AG08395 (cell line): Measurements from ENCODE around the gene FAM222B.
"Not testable (repeated sequence)": the region's sequence is repeated elsewhere in the genome, so short reads cannot be mapped to it uniquely, and the experiment has no call there.

ENCODE experiments used
- DNase-seq: peaks from one replicate; pipeline ENCODE4 v3.0.0; 2012; ENCODE audit warnings: mixed read lengths, low spot score

Gene FAM222B

DNA sequence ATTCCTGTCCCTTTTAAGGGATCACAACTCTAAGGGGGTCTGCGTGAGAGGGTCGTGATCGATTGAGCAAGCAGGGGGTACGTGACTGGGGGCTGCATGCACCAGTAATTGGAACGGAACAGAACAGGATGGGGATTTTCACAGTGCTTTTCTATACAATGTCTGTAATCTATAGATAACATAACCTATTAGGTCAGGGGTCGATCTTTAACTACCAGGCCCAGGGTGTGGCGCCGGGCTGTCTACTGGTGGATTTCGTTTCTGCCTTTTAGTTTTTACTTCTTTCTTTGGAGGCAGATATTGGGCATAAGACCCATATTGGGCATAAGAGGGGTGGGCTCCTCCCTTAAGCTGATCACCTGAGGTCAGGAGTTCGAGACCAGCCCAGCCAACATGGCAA is 6.0 kb downstream of the FAM222B start:
- DNase-seq: not testable (repeated sequence)

DNA sequence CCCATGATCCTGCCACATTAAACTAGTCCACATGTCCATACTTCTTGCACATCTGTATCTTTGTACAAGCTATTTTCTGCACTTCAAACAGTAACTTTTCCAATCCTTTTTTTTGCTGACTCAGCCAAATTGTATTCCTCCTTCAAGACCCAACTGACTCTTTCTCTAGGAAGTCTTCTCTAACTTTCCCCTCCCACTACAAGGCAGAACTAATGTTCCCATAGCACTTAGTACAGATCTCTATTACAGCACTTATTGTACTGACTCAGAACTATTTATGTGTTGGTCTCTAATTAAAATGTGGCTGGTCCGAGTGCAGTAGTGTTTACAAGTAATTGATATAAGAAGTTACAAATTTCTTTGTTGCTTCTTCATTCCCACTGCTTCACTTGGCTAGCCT is 8.2 kb downstream of the FAM222B start:
- DNase-seq: no peak

DNA sequence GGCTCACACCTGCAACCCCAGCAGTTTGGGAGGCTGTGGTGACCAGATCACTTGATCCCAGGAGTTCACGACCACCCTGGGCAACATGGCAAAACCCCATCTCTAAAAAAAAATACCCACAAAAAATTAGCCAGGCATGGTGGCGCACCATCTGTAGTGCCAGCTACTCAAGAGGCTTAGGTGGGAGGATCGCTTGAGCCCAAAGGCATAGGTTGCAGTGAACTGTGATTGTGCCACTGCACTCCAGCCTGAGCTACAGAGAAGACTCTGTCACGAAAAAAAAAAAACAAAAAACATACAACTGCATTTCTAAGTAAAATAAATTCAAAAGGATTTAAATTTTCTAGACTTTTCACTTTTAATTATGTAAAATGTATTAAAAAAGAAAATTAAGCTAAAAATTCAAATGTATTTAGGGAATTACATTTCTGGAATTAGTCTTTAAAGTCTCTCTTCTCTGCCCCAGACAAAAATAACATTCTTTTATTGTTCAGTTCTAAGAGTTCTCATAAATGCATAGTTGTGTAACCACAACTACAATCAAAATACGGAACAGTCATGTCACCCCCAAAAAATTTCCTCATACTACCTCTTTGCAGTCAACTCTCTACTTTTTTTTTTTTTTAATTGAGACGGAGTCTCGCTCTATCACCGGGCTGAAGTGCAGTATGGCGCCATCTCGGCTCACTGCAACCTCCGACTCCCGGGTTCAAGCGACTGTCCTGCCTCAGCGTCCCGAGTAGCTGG is 14.1 kb downstream of the FAM222B start:
- peak; percentile 36 for DNase-seq

DNA sequence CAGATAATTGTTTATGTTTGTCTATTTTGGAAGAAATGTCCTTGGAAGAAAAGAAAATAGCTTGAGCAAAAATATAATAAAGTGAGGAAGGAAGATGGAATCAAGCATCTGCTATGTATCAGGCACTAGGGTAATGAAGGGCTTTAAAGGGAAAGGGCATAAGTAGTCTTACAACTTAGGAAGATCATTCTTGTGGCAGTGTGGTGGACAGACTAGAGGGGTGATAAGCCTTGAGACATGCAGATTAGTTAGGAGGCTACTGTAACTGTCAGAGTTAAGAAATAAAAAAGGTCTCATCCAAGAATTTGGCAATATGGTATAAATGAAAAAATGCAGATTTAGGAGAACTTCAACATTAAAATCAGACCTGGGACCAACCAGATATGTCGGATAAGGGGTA is 14.9 kb downstream of the FAM222B start:
- DNase-seq: no peak

DNA sequence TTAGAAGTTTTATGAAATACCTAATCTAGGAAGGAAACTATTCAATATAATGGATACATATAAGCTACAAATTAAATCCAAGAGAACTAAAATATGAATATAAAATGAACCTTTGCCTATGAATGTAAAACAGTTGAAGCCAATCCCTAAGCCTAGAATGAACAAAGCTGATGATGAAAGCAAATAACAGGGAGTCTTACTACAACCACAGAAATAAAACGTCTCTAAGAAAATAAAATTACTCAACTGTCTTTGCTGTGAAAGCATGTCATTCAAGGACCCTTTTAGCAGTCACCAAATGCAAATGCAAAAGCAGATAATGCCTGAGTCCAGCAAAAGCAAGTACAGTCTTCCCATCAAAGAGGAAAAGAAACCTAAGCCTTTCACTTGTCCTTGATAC is 23.0 kb downstream of the FAM222B start:
- no peak for DNase-seq

DNA sequence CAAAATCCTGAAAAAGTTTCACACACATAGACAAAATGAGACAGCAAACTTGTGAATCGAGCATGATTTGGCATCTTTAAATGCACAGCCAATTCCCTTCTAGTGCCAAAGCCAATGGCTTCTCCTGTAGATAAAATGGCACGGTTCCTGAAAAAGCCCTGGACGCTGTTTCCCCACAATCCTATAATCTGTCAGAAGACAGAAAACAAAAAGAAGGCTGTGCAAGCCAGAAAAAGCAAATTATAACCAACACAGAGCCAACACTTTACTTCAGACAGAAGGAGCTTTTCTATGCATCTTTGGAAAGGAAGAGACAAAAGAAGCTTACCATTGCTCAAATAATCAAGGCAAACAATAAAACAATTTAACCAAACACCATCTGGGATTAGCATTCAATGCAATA is 23.8 kb downstream of the FAM222B start:
- no peak for DNase-seq

DNA sequence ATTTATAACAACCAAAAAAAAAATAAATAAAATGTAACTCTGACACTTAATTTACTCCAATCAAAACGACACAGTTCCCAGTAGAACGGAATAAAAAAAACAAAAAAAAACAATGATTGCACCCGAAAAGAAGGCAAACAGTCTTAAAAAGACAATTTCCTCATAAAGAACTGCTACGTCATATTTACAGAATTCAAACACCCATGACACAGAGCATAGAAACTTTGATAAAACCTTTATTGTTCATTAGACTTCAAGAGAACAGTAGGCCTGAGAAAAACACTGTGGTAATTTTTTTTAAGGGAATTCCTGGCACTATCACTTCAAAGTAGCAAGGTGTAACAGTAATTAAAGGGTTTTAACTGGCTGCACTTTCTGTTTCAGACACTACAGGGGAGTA is 26.1 kb downstream of the FAM222B start:
- DNase-seq: no peak

DNA sequence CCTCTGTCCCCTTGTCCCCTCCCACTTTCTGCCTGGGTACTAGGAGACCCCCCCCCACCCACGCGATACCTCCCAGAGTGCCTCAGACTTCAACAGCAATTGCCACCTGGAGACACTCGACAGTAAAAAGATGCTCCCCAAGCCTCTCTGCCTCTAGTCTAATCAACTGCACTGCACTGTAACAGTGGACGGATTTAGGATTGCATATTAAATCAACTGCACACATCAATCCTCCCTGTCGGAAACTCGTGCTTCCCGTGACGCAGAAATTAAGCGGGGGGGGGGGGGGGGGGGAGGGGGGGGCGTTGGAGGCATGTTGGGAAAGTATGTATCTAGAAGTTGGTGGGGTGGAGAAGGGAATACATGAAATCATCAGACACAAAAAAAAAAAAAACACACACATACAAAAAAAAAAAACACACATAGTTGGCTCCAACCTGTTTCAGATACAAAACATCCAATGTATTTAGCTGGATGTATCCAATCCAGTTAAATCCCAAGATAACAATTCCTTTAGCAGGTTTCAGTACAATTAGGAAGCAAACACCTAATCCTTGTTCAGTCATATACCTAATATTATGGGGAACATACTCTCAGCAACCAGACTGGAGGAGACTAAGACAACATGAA is 29.7 kb downstream of the FAM222B start:
- DNase-seq: peak; percentile 39

DNA sequence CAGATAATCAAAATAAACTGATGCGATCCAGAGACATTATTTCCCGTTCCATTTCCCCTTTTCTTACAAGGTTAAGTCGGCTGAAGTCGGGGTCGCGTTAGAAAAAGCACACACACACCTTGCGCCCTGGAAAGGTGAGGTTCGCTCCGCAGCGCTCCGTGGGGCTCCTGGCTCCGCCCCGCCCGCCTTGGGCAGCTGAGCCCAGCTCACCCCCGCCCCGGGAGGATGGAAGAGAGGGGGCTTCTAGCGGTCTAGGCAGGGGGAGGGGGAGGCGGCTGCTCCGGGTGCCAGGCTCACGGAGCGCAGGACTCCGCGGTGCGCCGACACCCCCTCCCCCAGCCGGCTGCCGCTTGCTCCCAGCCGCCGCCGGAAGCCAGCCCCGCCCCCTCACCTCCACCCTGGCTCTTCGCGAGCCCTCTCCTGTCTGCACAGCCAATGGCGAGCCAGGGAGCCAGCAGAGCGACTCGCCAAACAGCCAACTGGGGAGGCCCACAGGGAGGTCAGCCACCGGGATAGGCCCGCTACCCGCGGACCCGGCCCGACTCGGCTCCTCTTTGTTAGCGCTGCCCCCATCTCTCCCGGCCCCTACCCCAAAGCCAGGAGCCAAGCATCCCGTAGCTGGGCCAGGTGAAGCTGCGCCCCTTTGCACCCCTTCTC is 30.4 kb downstream of the FAM222B start:
- DNase-seq: peak; percentile 99

DNA sequence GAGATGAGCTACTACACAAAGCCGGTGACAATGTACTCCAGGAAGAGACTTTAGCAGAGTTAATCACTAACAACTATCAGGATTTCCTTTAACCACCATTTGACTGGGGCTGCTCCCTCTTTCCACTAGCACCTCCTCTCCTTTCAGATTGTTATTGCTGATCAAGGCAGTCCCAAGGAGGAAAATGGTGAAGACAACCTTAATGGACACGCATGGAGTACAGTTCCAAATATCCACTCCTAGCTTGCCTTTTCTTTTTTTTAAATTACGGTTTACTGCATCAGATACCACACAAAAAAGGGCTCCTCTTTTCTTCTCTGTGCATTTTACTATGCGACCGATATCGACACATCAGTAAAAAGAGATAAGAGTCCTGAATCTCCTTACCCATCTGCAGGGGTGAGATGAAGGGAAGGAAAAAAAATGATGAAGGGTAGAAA is 30.9 kb downstream of the FAM222B start:
- DNase-seq: peak; percentile 6

DNA sequence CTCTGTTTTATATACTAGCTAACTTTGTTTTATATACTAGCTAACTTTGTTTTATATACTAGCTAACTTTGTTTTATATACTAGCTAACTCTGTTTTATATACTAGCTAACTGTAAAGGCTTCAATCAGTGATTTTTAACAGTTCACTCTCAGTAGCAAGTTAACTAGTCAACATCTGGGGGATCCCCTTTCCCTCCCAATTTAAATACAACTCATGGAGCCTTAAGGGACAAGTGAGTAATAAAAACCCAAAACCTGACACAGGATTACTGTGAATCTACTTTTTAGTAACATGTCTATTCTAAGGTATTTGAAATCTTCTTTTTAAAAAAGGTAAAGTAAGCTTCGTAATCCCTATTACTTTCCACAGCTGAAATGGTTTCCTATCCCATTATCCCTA is 32.2 kb downstream of the FAM222B start:
- no peak for DNase-seq

DNA sequence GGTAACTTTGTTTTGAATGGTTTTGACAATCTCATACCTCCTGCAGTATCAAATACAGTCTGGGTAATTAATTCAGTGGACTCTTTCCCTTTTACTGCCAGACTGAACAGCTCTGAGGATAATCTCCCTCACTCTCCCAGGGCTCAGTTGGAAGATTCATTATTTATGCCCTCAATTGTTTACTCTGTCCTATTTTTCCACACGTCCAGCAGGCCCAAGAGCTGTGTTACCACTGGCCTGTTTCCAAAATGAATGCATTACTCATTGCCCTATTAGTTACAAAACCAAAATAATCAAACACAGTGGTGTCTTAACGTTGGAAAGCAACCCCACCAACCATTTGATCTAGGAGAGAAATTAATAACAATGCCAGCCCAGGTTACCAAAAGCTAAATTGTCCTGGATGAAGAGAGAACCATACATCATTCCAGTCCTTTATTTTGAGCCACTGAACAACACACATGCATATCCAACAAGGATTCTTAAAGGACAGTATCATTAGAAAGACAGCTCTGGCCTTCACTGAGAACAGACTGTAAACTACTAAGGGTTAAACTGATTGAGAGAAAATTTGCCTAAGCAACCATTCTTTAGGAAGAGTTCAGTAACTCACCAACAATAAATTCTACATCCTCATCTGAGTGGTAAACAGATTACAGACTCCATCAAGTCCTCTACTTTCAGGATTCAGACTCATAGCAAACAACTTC is 34.5 kb downstream of the FAM222B start:
- peak; percentile 70 for DNase-seq

DNA sequence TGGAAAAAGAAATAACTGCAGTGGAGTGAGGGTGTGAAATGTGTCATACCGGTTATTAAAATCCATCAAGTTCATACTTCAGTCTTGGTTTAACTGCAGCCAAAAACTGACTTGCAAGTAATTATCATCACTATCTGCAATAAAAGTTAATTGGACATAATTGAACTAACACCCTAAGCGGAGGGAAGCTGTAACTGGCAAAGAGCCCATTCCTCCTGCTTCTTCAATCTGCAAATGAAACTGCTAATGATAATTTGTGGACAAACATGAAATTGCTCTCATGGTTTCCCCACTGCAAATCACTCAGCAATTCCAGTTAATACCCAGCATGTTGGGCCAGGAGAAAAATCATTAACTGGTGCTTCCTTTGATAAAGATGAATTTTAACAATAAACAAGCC is 46.5 kb downstream of the FAM222B start:
- no peak for DNase-seq

DNA sequence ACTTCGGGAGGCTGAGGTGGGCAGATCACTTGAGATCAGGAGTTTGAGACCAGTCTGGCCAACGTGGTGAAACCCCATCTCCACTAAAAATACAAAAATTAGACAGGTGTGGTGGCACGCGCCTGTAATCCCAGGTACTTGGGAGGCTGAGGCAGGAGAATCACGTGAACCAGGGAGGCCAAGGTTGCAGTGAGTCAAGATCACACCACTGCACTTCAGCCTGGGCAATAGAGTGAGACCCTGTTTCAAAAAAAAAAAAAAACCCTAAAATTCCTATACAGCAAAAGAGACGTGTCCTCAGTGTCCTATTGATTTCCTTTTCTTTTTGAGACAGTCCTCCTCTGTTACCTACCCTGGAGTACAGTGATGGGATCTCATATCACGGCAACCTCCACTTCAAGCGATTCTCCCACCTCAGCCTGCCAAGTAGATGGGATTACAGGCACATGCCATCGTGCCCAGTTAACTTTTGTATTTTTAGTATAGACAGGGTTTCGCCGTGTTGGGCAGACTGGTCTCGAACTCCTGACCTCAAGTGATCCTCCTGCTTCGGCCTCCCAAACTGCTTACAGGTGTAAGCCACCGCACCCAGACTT is 47.6 kb downstream of the FAM222B start:
- not testable (repeated sequence) for DNase-seq

DNA sequence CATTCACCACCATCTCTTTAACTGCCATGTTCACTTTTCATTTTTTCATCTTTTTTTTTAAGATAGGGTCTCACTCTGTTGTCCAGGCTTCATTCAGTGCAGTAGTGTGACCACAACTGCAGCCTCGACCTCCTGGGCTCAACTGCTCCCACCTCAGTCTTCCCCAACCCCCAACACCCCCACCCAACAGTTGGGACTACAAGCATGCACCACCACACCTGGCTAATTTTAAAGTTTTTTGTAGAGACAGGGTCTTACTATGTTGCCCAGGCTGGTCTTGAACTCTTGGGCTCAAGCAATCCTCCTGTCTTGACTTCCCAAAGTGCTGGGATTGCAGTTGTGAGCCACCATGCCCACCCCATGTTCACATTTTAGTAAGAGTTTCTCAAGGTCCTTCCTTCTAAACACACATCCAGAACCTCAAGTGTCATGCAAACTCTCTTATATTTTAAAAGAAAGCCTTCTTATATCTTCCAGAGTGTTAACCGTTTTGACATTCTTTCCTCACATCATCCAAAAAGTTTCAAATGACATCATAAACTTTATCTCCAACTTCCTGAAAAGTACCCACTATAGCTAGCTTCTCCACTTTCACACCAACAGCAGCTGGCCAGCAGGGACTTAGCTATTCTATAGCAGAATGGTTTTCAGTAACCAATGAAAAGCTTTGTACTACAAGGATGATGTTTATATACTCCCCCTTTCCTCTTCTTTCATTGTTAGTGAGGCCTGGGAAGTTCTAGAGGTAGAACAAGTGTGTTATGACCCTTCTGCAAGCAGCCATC is 49.5 kb downstream of the FAM222B start:
- no peak for DNase-seq

DNA sequence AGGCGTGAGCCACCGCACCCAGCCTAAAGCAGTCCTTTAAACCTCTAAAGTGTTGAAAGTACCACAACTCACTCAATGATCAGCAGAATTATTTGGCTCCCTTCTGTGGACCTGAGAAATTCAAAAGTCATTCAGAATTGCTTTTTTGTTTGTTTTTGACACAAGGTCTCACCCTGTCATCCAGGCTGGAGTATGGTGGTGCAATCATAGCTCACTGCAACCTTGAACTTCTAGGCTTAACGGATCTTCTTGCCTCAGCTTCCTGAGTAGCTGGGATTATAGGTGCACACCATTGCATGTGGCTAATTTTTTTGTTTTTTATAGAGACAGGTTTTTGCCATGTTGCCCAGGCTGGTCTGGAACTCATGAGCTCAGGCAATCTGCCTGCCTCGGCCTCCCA is 54.5 kb downstream of the FAM222B start:
- no peak for DNase-seq

DNA sequence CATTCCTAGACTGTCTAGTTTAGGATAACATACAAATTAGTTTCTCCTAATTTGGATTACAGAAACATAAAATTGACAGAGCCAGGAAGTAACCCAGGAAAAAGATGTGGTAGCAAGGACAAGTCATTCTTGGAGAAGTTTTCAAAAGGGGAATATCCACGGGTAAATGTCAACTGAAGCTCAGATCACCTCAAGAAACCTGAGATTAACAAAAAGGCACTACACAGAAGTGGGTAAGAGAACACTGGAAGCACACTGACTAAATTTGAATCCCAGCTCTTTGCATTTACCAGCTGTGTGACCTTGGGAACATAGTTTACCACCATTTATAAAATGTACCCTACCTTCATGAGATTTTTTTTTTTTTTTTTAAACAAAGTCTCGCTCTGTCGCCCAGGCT is 59.4 kb downstream of the FAM222B start:
- no peak for DNase-seq

DNA sequence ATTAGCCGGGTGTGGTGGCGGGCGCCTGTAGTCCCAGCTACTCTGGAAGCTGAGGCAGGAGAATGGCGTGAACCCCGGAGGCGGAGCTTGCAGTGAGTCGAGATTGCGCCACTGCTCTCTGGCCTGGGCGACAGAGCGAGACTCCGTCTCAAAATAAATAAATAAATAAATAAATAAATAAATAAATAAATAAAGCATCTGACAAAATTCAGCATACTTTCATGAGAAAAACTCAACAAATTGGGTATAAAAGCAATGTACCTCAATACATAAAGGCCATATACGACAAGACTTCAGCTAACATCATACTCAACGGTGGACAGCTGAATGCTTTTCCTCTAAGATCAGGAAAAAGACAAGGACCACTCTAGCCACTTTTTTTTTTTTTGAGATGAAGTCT is 63.0 kb downstream of the FAM222B start:
- not testable (repeated sequence) for DNase-seq

DNA sequence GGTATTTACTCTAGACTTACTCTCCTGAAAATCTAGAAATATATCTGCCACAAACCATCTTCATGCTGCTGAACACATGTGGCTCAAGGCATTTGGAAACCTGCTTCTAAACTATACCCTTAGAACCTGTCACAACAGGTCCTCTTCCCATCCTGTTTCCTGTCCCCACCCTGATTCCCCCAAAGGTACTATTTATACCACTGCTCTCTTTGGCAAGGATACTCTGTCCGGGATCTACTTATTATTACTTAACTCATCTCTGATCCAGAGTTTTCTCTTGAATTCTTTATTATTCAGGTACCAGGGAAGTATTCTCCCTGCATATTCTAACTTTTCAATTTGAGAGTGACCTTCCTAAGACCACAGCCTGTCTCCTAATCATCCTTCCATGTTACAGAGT is 65.4 kb downstream of the FAM222B start:
- DNase-seq: no peak

DNA sequence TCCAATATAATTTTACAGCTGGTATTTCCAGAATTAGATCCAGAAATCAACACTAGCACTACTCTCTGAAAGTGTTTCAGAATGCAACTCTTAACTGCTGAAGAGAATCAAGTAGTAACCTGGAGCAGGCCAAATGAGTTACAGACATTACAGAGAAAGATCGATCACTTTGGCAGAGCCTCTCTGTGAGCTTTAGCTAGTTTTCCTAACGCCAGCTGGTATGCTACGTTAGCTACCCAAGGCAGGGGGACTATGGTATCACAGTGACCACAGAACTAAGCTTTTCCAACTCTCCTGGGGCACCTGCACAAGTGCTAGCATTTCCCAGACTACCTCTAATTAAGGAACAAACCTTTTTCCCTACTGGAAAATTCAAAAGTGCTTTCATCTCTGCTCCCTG is 68.4 kb downstream of the FAM222B start:
- DNase-seq: no peak

DNA sequence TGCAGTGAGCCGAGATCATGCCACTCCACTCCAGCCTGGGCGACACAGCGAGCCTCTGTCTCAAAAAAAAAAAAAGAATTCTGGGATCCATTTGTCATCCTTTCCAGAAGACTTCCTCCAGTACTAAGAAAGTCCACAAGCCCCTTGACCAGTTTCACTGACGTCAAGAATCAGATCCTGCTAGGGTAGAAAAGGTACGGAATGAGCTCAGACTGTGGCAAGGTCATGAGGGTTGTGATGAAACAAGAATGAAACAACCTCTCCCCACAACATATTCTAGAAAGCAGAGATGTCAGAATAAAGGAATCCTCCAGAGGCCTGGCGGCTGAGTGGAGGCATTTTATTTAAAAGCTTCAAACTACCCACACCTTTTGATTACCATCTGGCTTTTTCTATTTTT is 68.9 kb downstream of the FAM222B start:
- DNase-seq: no peak

DNA sequence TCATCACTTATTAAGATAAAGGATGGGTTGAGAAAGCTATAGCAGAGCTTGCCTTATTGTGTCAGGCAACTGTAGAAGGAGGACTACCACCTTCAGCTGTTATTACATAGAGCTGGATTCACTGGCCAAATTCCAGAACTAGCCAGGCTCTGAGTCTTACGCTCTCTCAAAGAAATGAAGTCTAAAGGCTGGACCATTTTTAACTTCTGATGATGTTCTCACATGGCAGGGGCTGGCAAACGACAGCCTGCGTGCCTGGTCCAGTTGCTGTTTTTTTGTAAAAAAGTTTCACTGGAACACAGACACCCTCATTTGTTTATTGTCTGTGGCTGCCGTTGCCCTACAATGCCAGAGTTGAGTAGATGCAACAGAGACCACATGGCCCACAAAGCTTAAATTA is 77.6 kb downstream of the FAM222B start:
- no peak for DNase-seq
